Measurements from ENCODE around the gene ZNF414. TPM values are rescaled to one million over a fixed set of nuclear protein-coding genes. Genes with fewer than 3 reads are reported as not detected.

The ZNF414 gene
- total RNA-seq, 1 donor from 2014 or later = 22.9 TPM

DNA sequence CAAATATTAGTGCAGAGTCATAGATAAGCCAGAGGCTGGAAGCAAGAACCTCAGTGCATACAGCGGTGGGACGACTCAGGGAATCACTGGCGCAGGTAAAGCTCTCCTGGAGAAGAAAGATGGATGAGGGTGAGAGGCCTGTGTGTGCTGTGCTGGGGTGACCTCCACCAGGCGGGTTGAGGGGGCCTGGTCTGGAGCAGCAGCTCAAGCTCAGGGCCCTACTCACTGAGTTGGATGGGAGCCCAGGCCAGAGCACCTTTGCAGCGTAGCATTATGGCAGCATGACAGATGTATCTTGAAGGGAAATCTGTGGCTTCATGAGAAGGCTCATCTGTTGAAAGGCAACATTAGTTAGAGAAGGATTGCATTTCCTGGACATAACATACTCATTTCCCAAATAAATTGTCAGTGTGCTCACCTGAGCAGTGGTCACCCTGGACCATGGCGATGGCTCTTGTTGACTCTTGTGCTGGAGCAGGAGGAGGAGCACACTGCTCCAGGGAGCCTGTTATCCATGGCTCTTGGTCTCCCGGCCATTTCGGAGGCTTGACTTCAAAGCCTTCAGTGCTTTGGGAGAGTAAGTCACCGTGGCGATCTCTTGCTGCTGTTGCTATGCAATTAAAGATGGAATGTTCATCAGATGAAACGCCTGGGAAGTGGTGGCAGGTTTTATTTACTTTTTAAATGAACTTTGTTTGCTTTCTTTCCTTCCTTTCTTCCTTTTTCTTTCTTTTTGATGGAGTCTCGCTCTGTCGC, 44.2 kb downstream of the ZNF414 start:
- Mint-ChIP-seq H3K36me3 (ENCODE audit: low read depth, unreplicated experiment) (peaks cover 75% of the 10 kb centered on the region), H3K9me3 (ENCODE audit: unreplicated experiment) (no peaks in the 10 kb centered on the region), H3K4me3 (ENCODE audit: unreplicated experiment) (peak overlapping the region; percentile 65), H3K27me3 (ENCODE audit: unreplicated experiment) (peaks cover 2% of the 10 kb centered on the region), H3K4me1 (ENCODE audit: unreplicated experiment) (peaks cover 22% of the 10 kb centered on the region), H3K27ac (ENCODE audit: unreplicated experiment) (peak overlapping the region; percentile 8)
- DNase-seq (ENCODE audit: low spot score) = no peak
- TF ChIP-seq, protein P1, sequence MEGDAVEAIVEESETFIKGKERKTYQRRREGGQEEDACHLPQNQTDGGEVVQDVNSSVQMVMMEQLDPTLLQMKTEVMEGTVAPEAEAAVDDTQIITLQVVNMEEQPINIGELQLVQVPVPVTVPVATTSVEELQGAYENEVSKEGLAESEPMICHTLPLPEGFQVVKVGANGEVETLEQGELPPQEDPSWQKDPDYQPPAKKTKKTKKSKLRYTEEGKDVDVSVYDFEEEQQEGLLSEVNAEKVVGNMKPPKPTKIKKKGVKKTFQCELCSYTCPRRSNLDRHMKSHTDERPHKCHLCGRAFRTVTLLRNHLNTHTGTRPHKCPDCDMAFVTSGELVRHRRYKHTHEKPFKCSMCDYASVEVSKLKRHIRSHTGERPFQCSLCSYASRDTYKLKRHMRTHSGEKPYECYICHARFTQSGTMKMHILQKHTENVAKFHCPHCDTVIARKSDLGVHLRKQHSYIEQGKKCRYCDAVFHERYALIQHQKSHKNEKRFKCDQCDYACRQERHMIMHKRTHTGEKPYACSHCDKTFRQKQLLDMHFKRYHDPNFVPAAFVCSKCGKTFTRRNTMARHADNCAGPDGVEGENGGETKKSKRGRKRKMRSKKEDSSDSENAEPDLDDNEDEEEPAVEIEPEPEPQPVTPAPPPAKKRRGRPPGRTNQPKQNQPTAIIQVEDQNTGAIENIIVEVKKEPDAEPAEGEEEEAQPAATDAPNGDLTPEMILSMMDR (IDR thresholded peaks at IDR 0.05; ENCODE audit: unreplicated experiment) = no peak

GRCh38 chr19:8468761-8469373, 45.1 kb downstream of the ZNF414 start:
- Mint-ChIP-seq H3K4me1 (ENCODE audit: unreplicated experiment) (peaks cover 22% of the 10 kb centered on the region), H3K27me3 (ENCODE audit: unreplicated experiment) (peaks cover 2% of the 10 kb centered on the region), H3K27ac (ENCODE audit: unreplicated experiment) (peak overlapping the region; percentile 32), H3K36me3 (ENCODE audit: low read depth, unreplicated experiment) (peaks cover 71% of the 10 kb centered on the region), H3K4me3 (ENCODE audit: unreplicated experiment) (no peak overlapping the region), H3K9me3 (ENCODE audit: unreplicated experiment) (no peaks in the 10 kb centered on the region)
- DNase-seq (ENCODE audit: low spot score) = no peak
- TF ChIP-seq, protein P1 (IDR thresholded peaks at IDR 0.05; ENCODE audit: unreplicated experiment) = no peak

DNA sequence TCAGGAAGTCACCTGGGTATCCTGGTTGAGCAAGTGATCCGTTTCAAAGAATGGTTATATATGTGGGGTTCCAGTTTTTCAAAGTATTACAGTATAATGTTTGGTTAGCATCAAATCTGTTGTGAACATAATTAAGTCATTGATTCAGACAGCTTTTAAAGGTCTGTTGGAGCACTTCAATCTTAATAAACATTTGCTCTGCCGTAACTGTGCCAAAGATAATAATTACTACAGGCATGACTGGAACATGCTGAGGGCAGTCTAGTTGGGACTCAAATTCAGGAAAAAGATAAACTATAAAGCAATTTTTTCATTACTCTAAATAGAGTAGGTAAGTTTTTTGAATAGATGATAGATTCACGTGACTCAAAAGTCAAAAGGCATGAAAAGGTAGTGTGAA, 45.8 kb downstream of the ZNF414 start:
- no peak for DNase-seq (ENCODE audit: low spot score)
- TF ChIP-seq, protein P1 (IDR thresholded peaks at IDR 0.05; ENCODE audit: unreplicated experiment) = no peak
- peak overlapping the region; percentile 32 for H3K27ac Mint-ChIP-seq (ENCODE audit: unreplicated experiment)
- H3K9me3 Mint-ChIP-seq (ENCODE audit: unreplicated experiment) = no peaks in the 10 kb centered on the region
- H3K4me3 Mint-ChIP-seq (ENCODE audit: unreplicated experiment) = no peak overlapping the region
- H3K27me3 Mint-ChIP-seq (ENCODE audit: unreplicated experiment) = peaks cover 2% of the 10 kb centered on the region
- H3K4me1 Mint-ChIP-seq (ENCODE audit: unreplicated experiment) = peaks cover 22% of the 10 kb centered on the region
- peaks cover 68% of the 10 kb centered on the region for H3K36me3 Mint-ChIP-seq (ENCODE audit: low read depth, unreplicated experiment)

DNA sequence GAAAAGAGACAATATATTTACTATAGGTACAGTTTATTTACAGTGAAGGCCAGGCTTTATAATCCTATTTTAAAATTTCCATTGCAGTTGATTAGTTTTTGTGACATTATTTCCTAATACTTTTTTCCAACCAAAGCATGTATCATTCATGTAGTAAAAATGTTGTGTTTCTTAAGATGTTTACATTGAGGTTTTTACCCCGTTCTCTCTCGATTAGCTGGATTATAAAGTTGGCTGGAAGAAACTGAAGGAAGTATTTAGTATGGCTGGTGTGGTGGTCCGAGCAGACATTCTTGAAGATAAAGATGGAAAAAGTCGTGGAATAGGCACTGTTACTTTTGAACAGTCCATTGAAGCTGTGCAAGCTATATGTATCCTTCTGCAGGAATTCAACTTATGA, 47.9 kb downstream of the ZNF414 start:
- DNase-seq (ENCODE audit: low spot score) = no peak
- H3K4me3 Mint-ChIP-seq (ENCODE audit: unreplicated experiment) = peak overlapping the region; percentile 29
- H3K27ac Mint-ChIP-seq (ENCODE audit: unreplicated experiment) = peak overlapping the region; percentile 21
- H3K27me3 Mint-ChIP-seq (ENCODE audit: unreplicated experiment) = peaks cover 2% of the 10 kb centered on the region
- peaks cover 62% of the 10 kb centered on the region for H3K36me3 Mint-ChIP-seq (ENCODE audit: low read depth, unreplicated experiment)
- H3K9me3 Mint-ChIP-seq (ENCODE audit: unreplicated experiment) = no peaks in the 10 kb centered on the region
- TF ChIP-seq, protein P1 (IDR thresholded peaks at IDR 0.05; ENCODE audit: unreplicated experiment) = no peak
- peaks cover 27% of the 10 kb centered on the region for H3K4me1 Mint-ChIP-seq (ENCODE audit: unreplicated experiment)

DNA sequence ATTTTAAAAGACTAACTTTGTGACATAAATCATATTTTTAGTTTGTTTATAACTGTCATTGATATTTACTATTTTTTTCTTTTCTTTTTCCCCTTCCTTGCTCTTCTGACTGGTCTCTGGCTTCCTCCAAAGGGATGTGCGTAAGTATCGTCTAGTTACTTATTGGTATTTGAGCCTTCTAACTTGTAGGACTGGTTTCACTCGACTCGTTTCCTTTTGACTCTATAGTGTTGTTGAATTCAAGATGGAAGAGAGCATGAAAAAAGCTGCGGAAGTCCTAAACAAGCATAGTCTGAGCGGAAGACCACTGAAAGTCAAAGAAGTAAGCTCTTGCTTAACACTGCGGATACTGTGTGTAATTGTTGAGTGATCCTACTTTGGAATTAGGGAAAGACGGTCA, 50.6 kb downstream of the ZNF414 start:
- Mint-ChIP-seq H3K4me1 (ENCODE audit: unreplicated experiment) (peaks cover 17% of the 10 kb centered on the region), H3K9me3 (ENCODE audit: unreplicated experiment) (no peaks in the 10 kb centered on the region), H3K4me3 (ENCODE audit: unreplicated experiment) (no peak overlapping the region), H3K27ac (ENCODE audit: unreplicated experiment) (no peak overlapping the region), H3K36me3 (ENCODE audit: low read depth, unreplicated experiment) (peaks cover 38% of the 10 kb centered on the region), H3K27me3 (ENCODE audit: unreplicated experiment) (no peaks in the 10 kb centered on the region)
- TF ChIP-seq, protein P1 (IDR thresholded peaks at IDR 0.05; ENCODE audit: unreplicated experiment) = no peak
- DNase-seq (ENCODE audit: low spot score) = no peak
